ENCODE results near the gene ERVW-1.

The ERVW-1 gene

GRCh38 chr7:92421676-92422435, 55.9 kb downstream of the ERVW-1 start:
- no peak for DNase-seq

Data from retina (tissue), 1 donor.